ENCODE results near the gene EPB41. TPM values are rescaled to one million over a fixed set of nuclear protein-coding genes. Genes with fewer than 3 reads are reported as not detected.

EPB41 gene
- total RNA-seq, 2 donors from 2014 or later, result 60.5 to 83.4 TPM

Other genes starting within 250 kb of the EPB41 start
- 10 to 100 TPM; 18.9 to 26.7 TPM for gene GMEB1, start 245.8 kb upstream of the EPB41 start, total RNA-seq
- gene YTHDF2, start 177.6 kb upstream of the EPB41 start, total RNA-seq, result 10 to 100 TPM; 65.7 to 78.0 TPM
- gene OPRD1, start 102.4 kb upstream of the EPB41 start, total RNA-seq, result under 1 TPM in 1 of 2 donors, not detected in 1; 0.05 TPM
- gene TMEM200B, start 209.3 kb downstream of the EPB41 start, total RNA-seq, result 1 to 10 TPM in 1 of 2 donors, under 1 TPM in 1; 0.43 to 4.0 TPM